ENCODE measurements around the gene ASPSCR1. TPM values are rescaled to one million over a fixed set of nuclear protein-coding genes. Genes with fewer than 3 reads are reported as not detected.

Gene ASPSCR1
- total RNA-seq, 1 experiment from 2014 or later, result 60.4 TPM

DNA sequence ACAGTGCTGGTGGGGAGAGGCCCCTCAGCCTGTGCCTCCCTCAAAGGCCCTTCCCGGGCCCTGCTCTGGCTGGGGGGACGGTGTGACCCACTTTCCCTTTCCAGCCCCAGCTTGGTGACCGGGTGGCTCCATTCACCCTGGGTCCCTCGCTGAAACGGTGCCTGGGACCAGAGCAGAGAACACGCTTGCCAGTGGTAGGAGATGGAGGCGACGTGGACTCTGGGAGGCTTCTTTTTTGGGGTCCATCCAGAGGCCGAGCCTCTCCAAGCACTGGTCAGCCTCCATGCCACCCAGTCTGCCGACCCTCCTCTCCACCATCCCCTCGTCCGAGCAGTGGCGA, 37.5 kb downstream of the ASPSCR1 start (continued):
- TF ChIP-seq CDX4 (CRISPR knock-in tag; IDR thresholded peaks at IDR 0.05; ENCODE audit: borderline replicate concordance), result no peak
- no peak for TF ChIP-seq RORB (CRISPR knock-in tag; IDR thresholded peaks at IDR 0.05)
- TF ChIP-seq CBFB (CRISPR knock-in tag; IDR thresholded peaks at IDR 0.05; ENCODE audit: low read depth), result no peak

- no peak for ATAC-seq
- Mint-ChIP-seq H3K4me1 (no peaks in the 10 kb centered on the region), H3K36me3 (no peaks in the 10 kb centered on the region; the same call in 1 of the 2 replicates), H3K27ac (no peak overlapping the region), H3K9me3 (no peaks in the 10 kb centered on the region), H3K4me3 (no peak overlapping the region), H3K27me3 (ENCODE audit: low read depth) (no peaks in the 10 kb centered on the region)
- POLR2A ChIA-PET, result no interaction called here
- TF ChIP-seq NR1H2 (CRISPR knock-in tag; IDR thresholded peaks at IDR 0.05) (no peak), GABPB1 (CRISPR knock-in tag; IDR thresholded peaks at IDR 0.05) (peak; percentile 20; the same call in 1 of the 2 replicates)
- CTCF ChIA-PET, result interaction anchor here (1.4 to 8.8 kb wide), 3 partner anchors 16 to 56 kb away, joined by 6 to 119 read pairs (median 7); partner anchors contain the start of gene RAC3
- DNase-seq (ENCODE audit: low spot score), result no peak
Measured at GRCh38 chr17:82015311-82015971, 38.0 kb downstream of the ASPSCR1 start.

GRCh38 chr17:82016061-82016874, 38.8 kb downstream of the ASPSCR1 start:
- DNase-seq (ENCODE audit: low spot score), result no peak
- H3K9me3 Mint-ChIP-seq, result no peaks in the 10 kb centered on the region
- no peak overlapping the region for H3K27ac Mint-ChIP-seq
- no peak overlapping the region for H3K4me3 Mint-ChIP-seq
- no peaks in the 10 kb centered on the region for H3K4me1 Mint-ChIP-seq
- ChIA-PET CTCF (interaction anchor here (1.4 to 8.8 kb wide), 3 partner anchors 15 to 57 kb away, joined by 6 to 119 read pairs (median 7); partner anchors contain the start of gene RAC3), POLR2A (no interaction called here)
- no peak for ATAC-seq
- TF ChIP-seq FOXP1 (CRISPR knock-in tag; IDR thresholded peaks at IDR 0.05; ENCODE audit: borderline replicate concordance) (no peak), GRHL2 (CRISPR knock-in tag; IDR thresholded peaks at IDR 0.05; ENCODE audit: insufficient replicate concordance, severe bottlenecking) (no peak)
- no peaks in the 10 kb centered on the region for H3K27me3 Mint-ChIP-seq (ENCODE audit: low read depth)
- H3K36me3 Mint-ChIP-seq, result no peaks in the 10 kb centered on the region; the same call in 1 of the 2 replicates

GRCh38 chr17:82016875-82017459, 39.5 kb downstream of the ASPSCR1 start:
- CTCF ChIA-PET, result interaction anchor here (1.0 to 8.8 kb wide), 5 partner anchors 14 to 57 kb away, joined by 3 to 119 read pairs (median 6); partner anchors contain the start of genes DCXR and RAC3
- DNase-seq (ENCODE audit: low spot score) (no peak), ATAC-seq (no peak)
- no peaks in the 10 kb centered on the region for H3K27me3 Mint-ChIP-seq (ENCODE audit: low read depth)
- no peak overlapping the region for H3K4me3 Mint-ChIP-seq
- H3K36me3 Mint-ChIP-seq, result no peaks in the 10 kb centered on the region; the same call in 1 of the 2 replicates
- no peaks in the 10 kb centered on the region for H3K9me3 Mint-ChIP-seq
- POLR2A ChIA-PET, result no interaction called here
- no peak overlapping the region for H3K27ac Mint-ChIP-seq
- H3K4me1 Mint-ChIP-seq, result peaks cover 5% of the 10 kb centered on the region
- TF ChIP-seq, protein P1, sequence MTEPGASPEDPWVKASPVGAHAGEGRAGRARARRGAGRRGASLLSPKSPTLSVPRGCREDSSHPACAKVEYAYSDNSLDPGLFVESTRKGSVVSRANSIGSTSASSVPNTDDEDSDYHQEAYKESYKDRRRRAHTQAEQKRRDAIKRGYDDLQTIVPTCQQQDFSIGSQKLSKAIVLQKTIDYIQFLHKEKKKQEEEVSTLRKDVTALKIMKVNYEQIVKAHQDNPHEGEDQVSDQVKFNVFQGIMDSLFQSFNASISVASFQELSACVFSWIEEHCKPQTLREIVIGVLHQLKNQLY (CRISPR knock-in tag; IDR thresholded peaks at IDR 0.05), result no peak
- TF ChIP-seq RORB (CRISPR knock-in tag; IDR thresholded peaks at IDR 0.05) (no peak), ZBTB43 (CRISPR knock-in tag; IDR thresholded peaks at IDR 0.05) (no peak), MXD4 (CRISPR knock-in tag; IDR thresholded peaks at IDR 0.05; ENCODE audit: borderline replicate concordance) (no peak), ATF1 (CRISPR knock-in tag; IDR thresholded peaks at IDR 0.05) (no peak), PRRX2 (CRISPR knock-in tag; IDR thresholded peaks at IDR 0.05) (no peak), CTCF (IDR thresholded peaks at IDR 0.05) (no peak), SMAD3 (CRISPR knock-in tag; IDR thresholded peaks at IDR 0.05; ENCODE audit: borderline replicate concordance) (no peak), FOXP1 (CRISPR knock-in tag; IDR thresholded peaks at IDR 0.05; ENCODE audit: borderline replicate concordance) (no peak), PREB (CRISPR knock-in tag; IDR thresholded peaks at IDR 0.05; ENCODE audit: borderline replicate concordance) (no peak), ZNF317 (CRISPR knock-in tag; IDR thresholded peaks at IDR 0.05; ENCODE audit: borderline replicate concordance, low read depth) (no peak), ZNF263 (CRISPR knock-in tag; IDR thresholded peaks at IDR 0.05; ENCODE audit: low read depth) (no peak)
- TF ChIP-seq, protein P2, sequence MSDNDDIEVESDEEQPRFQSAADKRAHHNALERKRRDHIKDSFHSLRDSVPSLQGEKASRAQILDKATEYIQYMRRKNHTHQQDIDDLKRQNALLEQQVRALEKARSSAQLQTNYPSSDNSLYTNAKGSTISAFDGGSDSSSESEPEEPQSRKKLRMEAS (CRISPR knock-in tag; IDR thresholded peaks at IDR 0.05), result no peak
- TF ChIP-seq, protein P3, sequence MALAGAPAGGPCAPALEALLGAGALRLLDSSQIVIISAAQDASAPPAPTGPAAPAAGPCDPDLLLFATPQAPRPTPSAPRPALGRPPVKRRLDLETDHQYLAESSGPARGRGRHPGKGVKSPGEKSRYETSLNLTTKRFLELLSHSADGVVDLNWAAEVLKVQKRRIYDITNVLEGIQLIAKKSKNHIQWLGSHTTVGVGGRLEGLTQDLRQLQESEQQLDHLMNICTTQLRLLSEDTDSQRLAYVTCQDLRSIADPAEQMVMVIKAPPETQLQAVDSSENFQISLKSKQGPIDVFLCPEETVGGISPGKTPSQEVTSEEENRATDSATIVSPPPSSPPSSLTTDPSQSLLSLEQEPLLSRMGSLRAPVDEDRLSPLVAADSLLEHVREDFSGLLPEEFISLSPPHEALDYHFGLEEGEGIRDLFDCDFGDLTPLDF (CRISPR knock-in tag; IDR thresholded peaks at IDR 0.05), result no peak
